ENCODE results near the gene UNG. TPM values are rescaled to one million over a fixed set of nuclear protein-coding genes. Genes with fewer than 3 reads are reported as not detected.

Gene UNG
- total RNA-seq, 1 donor from 2014 or later: 40.8 TPM

DNA sequence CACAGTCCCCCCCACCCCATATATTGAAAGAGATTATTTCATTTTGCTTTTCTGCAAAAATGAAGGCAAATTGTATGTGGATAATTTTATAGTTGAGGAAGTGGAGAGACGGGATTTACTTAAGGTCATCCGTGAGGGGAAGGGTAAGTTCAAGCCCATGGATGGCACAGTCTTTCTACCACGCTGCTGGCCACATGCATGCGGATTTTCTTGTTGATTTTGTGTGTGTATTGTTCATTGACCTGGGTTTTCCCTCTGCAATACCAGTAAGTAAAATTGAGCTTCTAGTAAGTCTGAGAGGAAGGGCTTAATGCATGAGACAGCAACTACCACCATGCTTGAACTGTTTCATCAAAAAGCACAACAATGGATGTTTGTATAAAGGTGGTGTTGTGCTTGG lies 54.1 kb downstream of the UNG start:
- no peak for DNase-seq (ENCODE audit: extremely low read depth, low read depth, low spot score)

DNA sequence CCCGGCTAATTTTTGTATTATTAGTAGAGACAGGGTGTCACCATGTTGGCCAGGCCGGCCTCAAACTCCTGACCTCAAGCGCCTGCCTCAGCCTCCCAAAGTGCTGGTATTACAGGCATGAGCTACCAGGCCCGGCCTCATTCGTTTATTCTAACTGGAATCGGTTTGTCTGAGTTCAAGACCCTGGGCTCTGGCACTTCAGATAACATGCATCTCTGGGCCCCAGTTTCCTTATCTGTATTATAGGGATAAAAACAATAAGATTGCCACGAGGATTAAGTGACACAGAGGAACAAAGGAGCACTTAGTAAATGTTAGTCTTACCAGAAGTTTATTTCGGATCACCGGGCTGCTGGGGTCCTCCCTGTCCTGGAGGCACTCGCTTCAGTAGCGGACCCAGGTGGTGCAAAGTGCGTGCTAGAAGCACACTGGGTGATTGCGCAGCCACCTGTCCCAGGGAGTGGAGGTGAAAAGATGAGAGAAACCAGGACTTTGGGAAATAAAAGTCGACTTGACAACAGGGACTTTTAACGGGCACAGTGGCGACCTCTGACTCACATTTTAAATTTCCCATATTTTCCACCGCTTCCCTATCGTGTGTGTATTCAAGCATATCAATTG lies 56.5 kb downstream of the UNG start:
- DNase-seq (ENCODE audit: extremely low read depth, low read depth, low spot score): no peak

DNA sequence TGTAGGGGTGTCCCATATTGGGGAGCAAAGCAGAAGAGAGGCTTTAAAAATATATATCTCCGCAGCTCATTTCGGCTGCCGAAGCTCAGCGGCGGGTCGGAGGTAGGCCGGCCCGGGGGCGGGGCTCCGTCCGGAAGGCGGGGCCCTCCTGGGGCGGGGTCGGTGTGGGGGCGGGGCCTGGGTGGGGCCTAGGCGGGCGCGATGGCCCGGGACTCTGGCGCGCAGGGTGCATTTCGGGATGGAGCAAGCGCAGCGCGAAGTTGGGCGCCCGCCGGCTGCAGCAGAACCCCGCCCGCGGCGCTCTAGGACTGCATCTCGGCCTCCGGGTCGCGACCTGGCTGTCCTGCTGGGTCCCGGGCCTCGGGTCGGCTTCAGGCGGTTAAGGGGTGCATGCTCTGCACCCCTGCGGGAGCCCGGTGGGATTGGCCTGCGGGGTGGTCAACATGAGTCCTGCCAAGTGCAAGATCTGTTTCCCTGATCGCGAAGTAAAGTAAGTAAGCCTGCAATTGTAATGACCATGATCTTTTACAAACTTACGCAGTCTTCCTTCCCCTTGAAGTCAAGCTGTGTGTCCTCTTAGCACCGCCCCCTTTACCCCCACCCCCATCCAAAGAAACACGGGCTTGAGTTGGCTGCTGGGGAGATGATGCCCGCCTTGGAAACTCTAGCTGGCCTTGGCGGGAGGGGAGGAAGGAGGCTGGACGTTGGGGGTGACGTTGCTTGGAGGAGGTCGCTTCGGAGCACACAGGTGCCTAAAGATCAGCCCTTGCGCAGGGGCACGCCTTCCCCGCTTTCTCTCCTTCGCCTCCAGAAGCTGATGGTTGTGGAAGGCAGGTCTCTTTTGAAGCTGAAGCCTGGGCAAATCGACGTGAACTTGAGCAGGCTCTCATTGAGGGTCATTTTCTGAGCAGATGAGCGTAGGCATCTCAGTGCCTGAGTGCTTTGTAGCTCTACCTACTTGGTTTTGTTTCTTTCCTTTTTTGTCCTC lies 57.3 kb downstream of the UNG start:
- DNase-seq (ENCODE audit: extremely low read depth, low read depth, low spot score): no peak

DNA sequence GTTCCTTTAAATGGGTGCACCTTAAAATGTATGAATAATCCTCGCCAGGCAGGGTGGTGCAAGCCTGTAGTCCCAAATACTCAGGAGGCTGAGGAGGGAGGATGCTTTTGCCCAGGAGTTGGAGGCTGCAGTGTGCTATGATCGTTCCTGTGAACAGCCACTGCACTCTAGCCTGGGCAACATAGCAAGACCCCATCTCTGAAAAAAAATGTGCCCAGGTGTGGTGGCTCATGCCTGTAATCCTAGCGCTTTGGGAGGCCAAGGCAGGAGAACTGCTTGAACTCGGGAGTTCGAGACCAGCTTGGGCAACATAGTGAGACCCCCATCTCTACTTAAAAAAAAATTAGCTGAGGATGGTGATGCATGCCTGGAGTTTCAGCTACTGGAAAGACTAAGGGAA lies 58.6 kb downstream of the UNG start:
- no peak for DNase-seq (ENCODE audit: extremely low read depth, low read depth, low spot score)

DNA sequence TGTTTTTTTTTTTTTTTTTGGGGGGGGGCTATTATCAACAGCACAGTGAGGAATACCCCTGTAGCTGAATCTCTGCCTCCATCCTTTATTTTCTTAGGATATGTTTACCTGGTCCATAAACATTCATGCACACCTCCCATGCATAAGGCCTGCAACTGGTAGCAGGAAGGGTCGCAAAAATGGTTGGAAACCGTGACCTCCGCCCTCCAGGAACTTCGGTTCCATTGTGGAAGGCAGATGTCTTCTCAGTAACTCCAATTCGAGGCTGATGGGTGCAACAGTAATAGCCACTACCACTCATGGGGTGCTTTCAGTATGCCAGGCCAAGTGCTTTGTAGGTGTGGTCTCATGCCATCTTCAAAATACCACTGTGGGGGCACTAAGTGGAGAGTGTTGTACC lies 59.2 kb downstream of the UNG start:
- DNase-seq (ENCODE audit: extremely low read depth, low read depth, low spot score): no peak

DNA sequence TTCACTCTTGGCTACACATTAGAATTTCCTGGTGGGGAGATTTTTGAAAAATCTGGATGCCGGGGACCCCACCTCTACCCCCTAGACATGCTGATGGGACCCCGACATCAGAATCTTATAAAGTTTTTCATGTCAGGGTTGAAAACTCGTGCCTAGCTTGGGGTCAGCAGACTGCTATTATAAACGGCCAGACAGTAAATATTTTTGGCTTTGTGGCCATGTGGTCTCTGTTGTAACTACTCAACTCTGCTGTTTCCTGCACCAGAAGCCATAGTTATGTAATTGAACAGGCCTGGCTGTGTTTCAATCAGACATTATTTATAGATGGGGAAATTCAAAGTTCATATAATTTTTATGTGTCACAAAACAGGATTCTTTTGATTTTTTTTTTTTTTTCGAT lies 60.6 kb downstream of the UNG start:
- no peak for DNase-seq (ENCODE audit: extremely low read depth, low read depth, low spot score)

DNA sequence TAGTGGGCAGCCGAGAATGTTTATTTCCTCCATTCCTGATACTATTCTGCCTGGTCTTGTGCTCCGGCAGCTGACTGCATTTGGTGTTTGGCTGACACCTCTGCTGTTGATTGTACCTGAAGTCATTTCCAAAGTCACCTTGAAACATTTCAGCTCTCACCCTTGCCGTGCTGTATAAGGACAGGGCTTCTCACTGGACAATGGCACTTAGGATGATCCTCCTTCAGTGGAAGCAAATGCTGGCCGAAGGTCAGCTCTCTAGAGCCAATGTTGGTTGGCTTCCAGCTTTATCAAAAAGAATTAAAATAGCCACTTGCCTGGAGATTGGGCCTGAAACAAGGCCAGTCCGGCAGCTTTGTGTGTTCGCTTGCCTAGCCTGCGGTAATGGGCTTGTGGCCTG lies 63.0 kb downstream of the UNG start:
- no peak for DNase-seq (ENCODE audit: extremely low read depth, low read depth, low spot score)

Other genes with a start within 250 kb of the UNG start
- 31.6 and 54.4 TPM in 2 replicates for gene SSH1, start 240.0 kb upstream of the UNG start, total RNA-seq
- not detected in 2 replicates for gene DAO, start 217.5 kb upstream of the UNG start, total RNA-seq
- gene SVOP, start 76.5 kb upstream of the UNG start, total RNA-seq: not detected in 2 replicates
- 6.7 and 8.2 TPM in 2 replicates for gene USP30, start 45.0 kb upstream of the UNG start, total RNA-seq
- 6.1 and 12.1 TPM in 2 replicates for gene ALKBH2, start 4.1 kb upstream of the UNG start, total RNA-seq
- 1.4 and 6.0 TPM in 2 replicates for gene ACACB, start 19.0 kb downstream of the UNG start, total RNA-seq
- gene FOXN4, start 211.7 kb downstream of the UNG start, total RNA-seq: not detected in 2 replicates